Natural killer cell (primary cell): ENCODE measurements around the gene NPAS3. TPM values are rescaled to one million over a fixed set of nuclear protein-coding genes. Genes with fewer than 3 reads are reported as not detected.

Experiments
- ATAC-seq, 3 donors: fragments of 150-1000 bp in 2 of 3; fragments of 200-7000 bp in 1 of 3; cut with Tn5 transposase; 1 replicate in 1 of 3; 2 replicates in 2 of 3; pipeline ENCODE4 v1.10.0; 2021; ENCODE audit warnings: mild to moderate bottlenecking in 2 of 3, moderate library complexity in 2 of 3
- DNase-seq, 2 donors: peaks; one replicate each; pipeline versions ENCODE4 v3.0.0 to v3.0.0-alpha.2; 2013 to 2021; ENCODE audit warnings: mixed read lengths in 1 of 2
- H3K27ac ChIP-seq: one replicate; pipeline ENCODE4 v1.5.1; 2013; ENCODE audit warnings: mild to moderate bottlenecking, low read length
- H3K27me3 ChIP-seq: one replicate; pipeline ENCODE4 v1.6.1; 2013; ENCODE audit warnings: low read length; ENCODE audit not compliant: control insufficient read depth, insufficient read depth
- H3K36me3 ChIP-seq: one replicate; pipeline ENCODE4 v1.6.1; 2013; ENCODE audit warnings: low read length; ENCODE audit not compliant: control insufficient read depth, insufficient read depth
- H3K4me1 ChIP-seq: one replicate; pipeline ENCODE4 v1.6.1; 2013; ENCODE audit warnings: low read length; ENCODE audit not compliant: control insufficient read depth, insufficient read depth
- H3K4me3 ChIP-seq: one replicate; pipeline ENCODE4 v1.5.1; 2013; ENCODE audit warnings: low read length
- H3K9me3 ChIP-seq: one replicate; pipeline ENCODE4 v1.6.1; 2013; ENCODE audit warnings: low read length; ENCODE audit not compliant: control insufficient read depth, insufficient read depth
- H3K27ac Mint-ChIP-seq, 2 donors: one replicate each; pipeline ENCODE4 v1.8.0; 2022; ENCODE audit warnings: mild to moderate bottlenecking in 2 of 2, mixed read lengths in 2 of 2, moderate library complexity in 1 of 2
- H3K27me3 Mint-ChIP-seq, 2 donors: one replicate each; pipeline ENCODE4 v1.8.0; 2022; ENCODE audit warnings: low read depth in 2 of 2, mixed read lengths in 2 of 2
- H3K36me3 Mint-ChIP-seq: one replicate; pipeline ENCODE4 v1.8.0; 2022; ENCODE audit warnings: mixed read lengths
- H3K4me1 Mint-ChIP-seq, 2 donors: one replicate each; pipeline ENCODE4 v1.8.0; 2022; ENCODE audit warnings: mixed read lengths in 2 of 2
- H3K4me3 Mint-ChIP-seq: one replicate; pipeline ENCODE4 v1.8.0; 2022; ENCODE audit warnings: mild to moderate bottlenecking, moderate library complexity, mixed read lengths
- H3K9me3 Mint-ChIP-seq, 2 donors: one replicate each; pipeline ENCODE4 v1.8.0; 2022; ENCODE audit warnings: mixed read lengths in 2 of 2
- CTCF ChIP-seq: fragments of 200-600 bp; IDR thresholded peaks from one replicate; pipeline ENCODE4 v1.8.0; 2022; ENCODE audit warnings: antibody characterized with exemption
- WGBS: methylation state at CpG from one replicate; pipeline ENCODE4 v1.1.7; 2013; ENCODE audit warnings: missing lambda C conversion rate; ENCODE audit not compliant: insufficient coverage; 5-methylcytosine and 5-hydroxymethylcytosine counted together
- intact Hi-C: fragments of 100-400 bp; cut with micrococcal nuclease; formaldehyde crosslinking; loops from one replicate; pipeline ENCODE4 v1.14.2; 2022
- total RNA-seq, 4 donors: library from RNA; stranded (reverse); fragments of 120-200 nt in 1 of 4; gene quantifications; one replicate each; pipeline versions ENCODE4 v1.2.3 to v1.2.4, GENCODE V29; 2013 to 2022

Gene NPAS3
- total RNA-seq, 3 donors from 2014 or later (not counting 1 experiment from before 2014, with no cell fraction given), result not detected

GRCh38 chr14:32986791-32987540 is 48.3 kb downstream of the NPAS3 start:
- Mint-ChIP-seq H3K4me3 (no peak overlapping the region), H3K36me3 (no peaks in the 10 kb centered on the region), H3K9me3 (peaks cover 17% of the 10 kb centered on the region in 2 donors), H3K27ac (no peak overlapping the region), H3K27me3 (no peaks in the 10 kb centered on the region), H3K4me1 (no peaks in the 10 kb centered on the region)
- Histone ChIP-seq H3K27ac (no peak overlapping the region), H3K36me3 (no peaks in the 10 kb centered on the region), H3K27me3 (no peaks in the 10 kb centered on the region), H3K4me1 (no peaks in the 10 kb centered on the region), H3K4me3 (no peak overlapping the region), H3K9me3 (no peaks in the 10 kb centered on the region)
- no peak for DNase-seq
- no peak for ATAC-seq
- TF ChIP-seq CTCF, result no peak
- WGBS, result 94% methylated on average over 5 of the region's 7 CpGs
- intact Hi-C loops, result no loop called here

GRCh38 chr14:32991691-32992090 is 53.0 kb downstream of the NPAS3 start:
- Histone ChIP-seq H3K27me3 (no peaks in the 10 kb centered on the region), H3K9me3 (peaks cover 2% of the 10 kb centered on the region), H3K4me3 (no peak overlapping the region), H3K27ac (no peak overlapping the region), H3K4me1 (no peaks in the 10 kb centered on the region), H3K36me3 (no peaks in the 10 kb centered on the region)
- WGBS, result 88% methylated on average over 4 of the region's 4 CpGs
- intact Hi-C loops, result no loop called here
- Mint-ChIP-seq H3K36me3 (no peaks in the 10 kb centered on the region), H3K4me1 (no peaks in the 10 kb centered on the region), H3K27me3 (no peaks in the 10 kb centered on the region), H3K4me3 (no peak overlapping the region), H3K27ac (no peak overlapping the region), H3K9me3 (peaks cover 26 to 28% of the 10 kb centered on the region in 2 donors)
- TF ChIP-seq CTCF, result no peak
- no peak for ATAC-seq
- no peak for DNase-seq

- H3K27ac Mint-ChIP-seq, result no peak overlapping the region
- H3K4me3 Mint-ChIP-seq, result no peak overlapping the region
- no peak overlapping the region for H3K27ac ChIP-seq
- ATAC-seq (no peak), DNase-seq (no peak)
- H3K9me3 ChIP-seq, result peaks cover 2% of the 10 kb centered on the region
- no peaks in the 10 kb centered on the region for H3K27me3 ChIP-seq
- no peaks in the 10 kb centered on the region for H3K36me3 Mint-ChIP-seq
- H3K36me3 ChIP-seq, result no peaks in the 10 kb centered on the region
- no peak for TF ChIP-seq CTCF
- intact Hi-C loops, result no loop called here
- H3K4me3 ChIP-seq, result no peak overlapping the region
- H3K4me1 ChIP-seq, result no peaks in the 10 kb centered on the region
- H3K27me3 Mint-ChIP-seq, result no peaks in the 10 kb centered on the region
- no peaks in the 10 kb centered on the region for H3K4me1 Mint-ChIP-seq
- H3K9me3 Mint-ChIP-seq, result peaks cover 27 to 30% of the 10 kb centered on the region in 2 donors
Measured at GRCh38 chr14:32993921-32994320, 55.2 kb downstream of the NPAS3 start.

GRCh38 chr14:32996343-32996742 is 57.7 kb downstream of the NPAS3 start:
- Histone ChIP-seq H3K27me3 (no peaks in the 10 kb centered on the region), H3K27ac (no peak overlapping the region), H3K4me1 (no peaks in the 10 kb centered on the region), H3K9me3 (peaks cover 2% of the 10 kb centered on the region), H3K4me3 (no peak overlapping the region), H3K36me3 (no peaks in the 10 kb centered on the region)
- Mint-ChIP-seq H3K4me3 (no peak overlapping the region), H3K4me1 (no peaks in the 10 kb centered on the region), H3K27ac (no peak overlapping the region), H3K36me3 (no peaks in the 10 kb centered on the region), H3K27me3 (no peaks in the 10 kb centered on the region), H3K9me3 (peaks cover 19 to 24% of the 10 kb centered on the region in 2 donors)
- DNase-seq, result no peak
- no peak for ATAC-seq
- intact Hi-C loops, result no loop called here
- WGBS, result 92% methylated on average over 3 of the region's 3 CpGs
- no peak for TF ChIP-seq CTCF
